Measurements from ENCODE around the gene PRDX6. TPM values are rescaled to one million over a fixed set of nuclear protein-coding genes. Genes with fewer than 3 reads are reported as not detected.
A peak's percentile ranks its signal among the peaks of the same experiment; 100 is the strongest.

Gene PRDX6
- total RNA-seq, 1 donor from 2014 or later, result 155 TPM

DNA sequence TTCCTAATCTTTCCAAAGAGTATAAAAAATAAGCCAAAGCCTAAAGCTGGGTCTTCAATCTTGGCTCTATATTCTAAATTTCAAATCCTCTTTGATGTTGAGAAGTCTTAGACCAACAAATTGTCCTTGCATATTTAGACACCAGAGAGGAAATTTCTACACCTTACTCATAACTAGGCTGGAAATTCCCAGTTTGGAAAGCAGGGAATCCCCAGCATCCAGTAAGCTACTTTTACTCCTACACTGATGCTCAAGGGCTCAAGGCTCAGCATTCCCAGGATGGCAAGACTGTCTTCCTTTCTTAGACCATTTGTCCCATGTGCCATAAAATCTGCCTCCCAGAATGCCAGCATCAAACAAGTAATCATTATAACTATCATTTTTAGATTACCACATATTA is 28.3 kb downstream of the PRDX6 start:
- H3K27ac Mint-ChIP-seq (ENCODE audit: unreplicated experiment), result no peak overlapping the region
- no peaks in the 10 kb centered on the region for H3K9me3 Mint-ChIP-seq (ENCODE audit: low read depth)
- no peak for DNase-seq (ENCODE audit: low spot score)
- TF ChIP-seq, protein P1, sequence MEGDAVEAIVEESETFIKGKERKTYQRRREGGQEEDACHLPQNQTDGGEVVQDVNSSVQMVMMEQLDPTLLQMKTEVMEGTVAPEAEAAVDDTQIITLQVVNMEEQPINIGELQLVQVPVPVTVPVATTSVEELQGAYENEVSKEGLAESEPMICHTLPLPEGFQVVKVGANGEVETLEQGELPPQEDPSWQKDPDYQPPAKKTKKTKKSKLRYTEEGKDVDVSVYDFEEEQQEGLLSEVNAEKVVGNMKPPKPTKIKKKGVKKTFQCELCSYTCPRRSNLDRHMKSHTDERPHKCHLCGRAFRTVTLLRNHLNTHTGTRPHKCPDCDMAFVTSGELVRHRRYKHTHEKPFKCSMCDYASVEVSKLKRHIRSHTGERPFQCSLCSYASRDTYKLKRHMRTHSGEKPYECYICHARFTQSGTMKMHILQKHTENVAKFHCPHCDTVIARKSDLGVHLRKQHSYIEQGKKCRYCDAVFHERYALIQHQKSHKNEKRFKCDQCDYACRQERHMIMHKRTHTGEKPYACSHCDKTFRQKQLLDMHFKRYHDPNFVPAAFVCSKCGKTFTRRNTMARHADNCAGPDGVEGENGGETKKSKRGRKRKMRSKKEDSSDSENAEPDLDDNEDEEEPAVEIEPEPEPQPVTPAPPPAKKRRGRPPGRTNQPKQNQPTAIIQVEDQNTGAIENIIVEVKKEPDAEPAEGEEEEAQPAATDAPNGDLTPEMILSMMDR (IDR thresholded peaks at IDR 0.05), result no peak
- H3K4me1 Mint-ChIP-seq (ENCODE audit: low read depth), result peaks cover 12% of the 10 kb centered on the region
- H3K4me3 Mint-ChIP-seq (ENCODE audit: unreplicated experiment), result no peak overlapping the region
- no peaks in the 10 kb centered on the region for H3K27me3 Mint-ChIP-seq (ENCODE audit: low read depth)
- H3K36me3 Mint-ChIP-seq (ENCODE audit: low read depth), result no peaks in the 10 kb centered on the region

DNA sequence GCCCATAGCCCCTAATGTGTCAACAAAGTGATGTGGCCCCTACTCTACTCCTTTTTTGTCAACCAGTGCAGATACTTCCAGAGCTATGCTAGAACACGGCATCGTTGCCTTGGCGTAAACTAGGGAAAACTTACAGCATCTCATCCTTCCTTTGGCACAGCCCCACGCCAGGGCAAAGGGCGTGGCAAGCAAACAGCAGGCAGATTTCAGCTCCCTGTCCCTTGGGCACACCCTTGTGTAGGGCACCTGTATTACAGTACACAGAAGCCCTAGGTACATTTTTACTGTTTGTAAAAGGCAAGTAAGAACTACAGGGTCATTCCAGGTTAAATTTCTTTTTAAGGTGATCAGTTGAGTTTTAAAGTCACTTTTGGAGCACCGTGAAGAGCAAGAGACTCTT is 29.3 kb downstream of the PRDX6 start:
- TF ChIP-seq, protein P1 (IDR thresholded peaks at IDR 0.05), result peak; percentile 14
- no peak overlapping the region for H3K4me3 Mint-ChIP-seq (ENCODE audit: unreplicated experiment)
- H3K27ac Mint-ChIP-seq (ENCODE audit: unreplicated experiment), result no peak overlapping the region
- H3K36me3 Mint-ChIP-seq (ENCODE audit: low read depth), result no peaks in the 10 kb centered on the region
- no peaks in the 10 kb centered on the region for H3K9me3 Mint-ChIP-seq (ENCODE audit: low read depth)
- H3K27me3 Mint-ChIP-seq (ENCODE audit: low read depth), result no peaks in the 10 kb centered on the region
- no peak for DNase-seq (ENCODE audit: low spot score)
- H3K4me1 Mint-ChIP-seq (ENCODE audit: low read depth), result peaks cover 12% of the 10 kb centered on the region

DNA sequence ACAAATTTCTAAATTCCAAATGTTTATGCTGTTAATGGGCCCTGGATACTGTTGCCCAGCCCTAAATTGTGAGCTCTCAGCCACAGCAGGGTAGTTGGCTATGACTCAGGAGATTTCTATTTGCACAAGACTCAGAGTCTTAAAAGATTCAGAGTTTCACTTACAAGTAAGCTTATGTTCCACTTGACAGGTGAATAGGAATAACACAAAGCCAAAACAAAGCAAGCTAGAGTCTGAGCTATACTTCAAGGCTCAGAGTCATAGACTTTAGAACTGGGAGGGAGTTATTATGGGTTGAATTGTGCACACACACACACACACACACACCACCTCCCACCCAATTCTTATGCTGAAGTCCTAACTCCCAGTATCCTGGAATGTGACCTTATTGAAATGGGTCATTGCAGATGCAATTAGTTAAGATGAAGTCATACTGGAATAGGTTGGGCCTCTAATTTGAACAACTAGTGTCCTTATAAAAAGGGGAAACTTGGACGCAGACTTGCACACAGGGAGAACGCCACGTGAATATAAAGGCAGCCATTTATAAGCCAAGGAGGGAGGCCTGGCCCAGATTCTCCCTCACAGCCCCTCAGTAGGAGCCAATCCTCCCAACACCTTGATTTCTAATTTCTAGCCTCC is 30.2 kb downstream of the PRDX6 start:
- no peaks in the 10 kb centered on the region for H3K27me3 Mint-ChIP-seq (ENCODE audit: low read depth)
- H3K4me1 Mint-ChIP-seq (ENCODE audit: low read depth), result peaks cover 12% of the 10 kb centered on the region
- no peak for DNase-seq (ENCODE audit: low spot score)
- no peak overlapping the region for H3K4me3 Mint-ChIP-seq (ENCODE audit: unreplicated experiment)
- TF ChIP-seq, protein P1 (IDR thresholded peaks at IDR 0.05), result no peak
- H3K9me3 Mint-ChIP-seq (ENCODE audit: low read depth), result no peaks in the 10 kb centered on the region
- H3K27ac Mint-ChIP-seq (ENCODE audit: unreplicated experiment), result no peak overlapping the region
- H3K36me3 Mint-ChIP-seq (ENCODE audit: low read depth), result no peaks in the 10 kb centered on the region

DNA sequence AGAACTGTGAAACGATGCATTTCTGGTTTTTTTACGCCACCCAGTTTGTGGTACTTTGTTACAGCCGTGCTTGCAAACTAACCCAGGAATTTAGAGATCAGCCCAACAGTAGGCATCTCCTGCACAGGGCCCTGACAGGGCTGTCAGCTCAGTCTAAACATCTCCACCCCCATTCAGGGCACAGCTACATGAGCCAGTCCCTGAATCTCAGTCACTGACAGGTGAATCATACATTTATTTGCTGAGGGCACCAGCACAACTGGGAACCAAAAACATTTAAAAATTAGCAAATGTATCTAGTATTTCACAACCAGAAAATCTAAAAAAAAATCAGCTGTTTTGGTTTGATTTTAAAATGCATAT is 30.7 kb downstream of the PRDX6 start:
- TF ChIP-seq, protein P1 (IDR thresholded peaks at IDR 0.05), result no peak
- Mint-ChIP-seq H3K9me3 (ENCODE audit: low read depth) (no peaks in the 10 kb centered on the region), H3K27me3 (ENCODE audit: low read depth) (no peaks in the 10 kb centered on the region), H3K36me3 (ENCODE audit: low read depth) (no peaks in the 10 kb centered on the region), H3K4me1 (ENCODE audit: low read depth) (peaks cover 12% of the 10 kb centered on the region), H3K4me3 (ENCODE audit: unreplicated experiment) (no peak overlapping the region), H3K27ac (ENCODE audit: unreplicated experiment) (no peak overlapping the region)
- no peak for DNase-seq (ENCODE audit: low spot score)

DNA sequence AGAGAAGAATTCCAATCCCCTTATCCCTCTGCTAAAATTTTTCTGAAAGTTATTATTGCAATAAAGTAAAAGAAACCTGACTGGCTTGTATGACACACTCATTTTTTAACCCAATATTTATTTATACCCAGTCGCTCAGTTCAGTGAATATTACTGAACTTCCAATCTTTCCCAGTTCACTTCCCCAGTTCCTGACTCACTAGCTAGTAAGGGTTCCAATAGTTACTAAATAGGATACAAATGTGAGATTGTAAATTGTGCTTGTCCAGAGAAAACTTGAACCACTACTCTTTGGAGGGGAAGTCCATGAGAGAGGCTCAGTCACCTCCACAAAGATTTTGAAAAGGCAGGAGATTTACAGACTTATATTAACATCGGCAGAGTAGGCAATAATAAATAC is 31.4 kb downstream of the PRDX6 start:
- Mint-ChIP-seq H3K4me3 (ENCODE audit: unreplicated experiment) (no peak overlapping the region), H3K4me1 (ENCODE audit: low read depth) (peaks cover 12% of the 10 kb centered on the region), H3K9me3 (ENCODE audit: low read depth) (peaks cover 6% of the 10 kb centered on the region), H3K36me3 (ENCODE audit: low read depth) (peaks cover 2% of the 10 kb centered on the region), H3K27me3 (ENCODE audit: low read depth) (no peaks in the 10 kb centered on the region), H3K27ac (ENCODE audit: unreplicated experiment) (no peak overlapping the region)
- TF ChIP-seq, protein P1 (IDR thresholded peaks at IDR 0.05), result no peak
- no peak for DNase-seq (ENCODE audit: low spot score)

Measured in chondrocyte (in vitro differentiated cells).